ENCODE data around the gene USP34. TPM values are rescaled to one million over a fixed set of nuclear protein-coding genes. Genes with fewer than 3 reads are reported as not detected.

The USP34 gene
- total and polyA plus RNA-seq, 12 donors, result 34.3 to 75.7 (median 58.6) TPM

GRCh38 chr2:61262699-61263098 is 208.2 kb downstream of the USP34 start:
- peaks cover 0 to 98% (median 17%) of the 10 kb centered on the region in 9 donors for H3K36me3 ChIP-seq
- WGBS, 2 donors, result 96 to 97% methylated on average over 5 of the region's 5 CpGs

GRCh38 chr2:61257446-61257845 is 213.4 kb downstream of the USP34 start:
- H3K9me3 ChIP-seq, result no peaks in the 10 kb centered on the region
- H3K27ac ChIP-seq, result no peak overlapping the region
- WGBS, 2 donors, result 95 to 99% methylated on average over 7 of the region's 7 CpGs
- peaks cover 0 to 100% (median 38%) of the 10 kb centered on the region in 9 donors for H3K36me3 ChIP-seq
- H3K4me1 ChIP-seq, result peaks cover 0 to 7% (median 0%) of the 10 kb centered on the region in 9 donors
- TF ChIP-seq CTCF (IDR thresholded peaks at IDR 0.05), result no peak
- DNase-seq, result no peak
- ATAC-seq, result no peak
- H3K27me3 ChIP-seq, result no peaks in the 10 kb centered on the region
- no peak overlapping the region for H3K4me3 ChIP-seq
- intact Hi-C loops (cut with DNase I), result no loop called here

More at GRCh38 chr2:61262699-61263098, 208.2 kb downstream of the USP34 start:
- ATAC-seq (no peak), DNase-seq (no peak)
- Histone ChIP-seq H3K27me3 (no peaks in the 10 kb centered on the region), H3K27ac (no peak overlapping the region), H3K4me3 (no peak overlapping the region), H3K9me3 (no peaks in the 10 kb centered on the region), H3K4me1 (no peaks in the 10 kb centered on the region)
- intact Hi-C loops (cut with DNase I), result no loop called here
- TF ChIP-seq CTCF (IDR thresholded peaks at IDR 0.05), result no peak

GRCh38 chr2:61255580-61256437 is 215.1 kb downstream of the USP34 start:
- Histone ChIP-seq H3K36me3 (peaks cover 0 to 99% (median 38%) of the 10 kb centered on the region in 9 donors), H3K9me3 (no peaks in the 10 kb centered on the region), H3K4me3 (no peak overlapping the region), H3K27me3 (no peaks in the 10 kb centered on the region), H3K27ac (peak overlapping the region in 1 of 10 donors; percentile 46), H3K4me1 (peaks cover 0 to 7% (median 0%) of the 10 kb centered on the region in 9 donors)
- DNase-seq (no peak), ATAC-seq (peak in 2 of 8 donors; percentile 69 to 75)
- intact Hi-C loops (cut with DNase I), result no loop called here
- 94 to 95% methylated on average over 5 of the region's 5 CpGs for WGBS, 2 donors
- TF ChIP-seq CTCF (IDR thresholded peaks at IDR 0.05), result no peak

- no peak for ATAC-seq
Observed at GRCh38 chr2:61254536-61254935, 216.4 kb downstream of the USP34 start.

More at GRCh38 chr2:61254536-61254935, 216.4 kb downstream of the USP34 start:
- peaks cover 0 to 98% (median 38%) of the 10 kb centered on the region in 9 donors for H3K36me3 ChIP-seq
- WGBS, 2 donors, result 95 to 98% methylated on average over 5 of the region's 5 CpGs
- peaks cover 0 to 7% (median 0%) of the 10 kb centered on the region in 9 donors for H3K4me1 ChIP-seq
- H3K27me3 ChIP-seq, result no peaks in the 10 kb centered on the region
- no peaks in the 10 kb centered on the region for H3K9me3 ChIP-seq
- H3K27ac ChIP-seq, result peak overlapping the region in 1 of 10 donors; percentile 46
- H3K4me3 ChIP-seq, result no peak overlapping the region
- TF ChIP-seq CTCF (IDR thresholded peaks at IDR 0.05), result no peak
- intact Hi-C loops (cut with DNase I), result no loop called here
- no peak for DNase-seq

Measured in heart right ventricle (tissue), 16 donors.